Calu3 (cell line): ENCODE results near the gene NTM. TPM values are rescaled to one million over a fixed set of nuclear protein-coding genes. Genes with fewer than 3 reads are reported as not detected.

Source experiments
- BruUV-seq: library from RNA; stranded (reverse); fragments of 400-500 nt; replicated peaks from 2 replicates; lab custom pipeline; 2021; lab: Mats Ljungman, UMichigan
- CTCF ChIA-PET: fragments of 300-600 bp; sonication (Branson Sonifier 250); formaldehyde crosslinking; loops from one replicate; lab custom pipeline; 2022; ENCODE audit warnings: antibody characterized with exemption; lab: Charles Lee
- DNase-seq: peaks from one replicate; pipeline ENCODE4 v3.0.0; 2022
- H3K27ac Mint-ChIP-seq: one replicate; pipeline ENCODE4 v1.8.0; 2022; ENCODE audit warnings: mixed read lengths; ENCODE audit not compliant: unreplicated experiment
- H3K27me3 Mint-ChIP-seq: one replicate; pipeline ENCODE4 v1.8.0; 2022; ENCODE audit warnings: mixed read lengths; ENCODE audit not compliant: unreplicated experiment
- H3K36me3 Mint-ChIP-seq: one replicate; pipeline ENCODE4 v1.8.0; 2022; ENCODE audit warnings: mild to moderate bottlenecking, moderate library complexity, mixed read lengths; ENCODE audit not compliant: insufficient read depth, unreplicated experiment
- H3K4me1 Mint-ChIP-seq: one replicate; pipeline ENCODE4 v1.8.0; 2022; ENCODE audit warnings: mild to moderate bottlenecking, low read depth, mixed read lengths; ENCODE audit not compliant: unreplicated experiment
- H3K4me3 Mint-ChIP-seq: one replicate; pipeline ENCODE4 v1.8.0; 2022; ENCODE audit warnings: mild to moderate bottlenecking, low read depth, moderate library complexity, mixed read lengths; ENCODE audit not compliant: unreplicated experiment
- H3K9me3 Mint-ChIP-seq: one replicate; pipeline ENCODE4 v1.8.0; 2022; ENCODE audit warnings: low read depth, mixed read lengths; ENCODE audit not compliant: unreplicated experiment
- CTCF ChIP-seq: fragments of 200-600 bp; IDR thresholded peaks from one replicate; pipeline ENCODE4 v1.8.0; 2022; ENCODE audit warnings: antibody characterized with exemption; ENCODE audit not compliant: unreplicated experiment
- intact Hi-C: fragments of 100-400 bp; cut with micrococcal nuclease; formaldehyde crosslinking; loops from one replicate; pipeline ENCODE4 v1.10.0; 2022; ENCODE audit not compliant: unreplicated experiment
- total RNA-seq: library from RNA; stranded (reverse); gene quantifications from 2 replicates; pipeline ENCODE4 v1.2.3, GENCODE V29; 2022

Gene NTM
- total RNA-seq, 1 experiment from 2014 or later = not detected

- no TSS peak for BruUV-seq
- TF ChIP-seq CTCF = no peak
- intact Hi-C loops = no loop called here
- DNase-seq = no peak
- peaks cover 15% of the 10 kb centered on the region for H3K9me3 Mint-ChIP-seq
- no peak overlapping the region for H3K27ac Mint-ChIP-seq
- CTCF ChIA-PET = no interaction called here
- H3K4me1 Mint-ChIP-seq = no peaks in the 10 kb centered on the region
- no peak overlapping the region for H3K4me3 Mint-ChIP-seq
- no peaks in the 10 kb centered on the region for H3K27me3 Mint-ChIP-seq
- H3K36me3 Mint-ChIP-seq = no peaks in the 10 kb centered on the region
Measured at GRCh38 chr11:131776211-131776610, 405.8 kb downstream of the NTM start.

- DNase-seq = no peak
- no peak overlapping the region for H3K27ac Mint-ChIP-seq
- BruUV-seq = no TSS peak
- CTCF ChIA-PET = no interaction called here
- intact Hi-C loops = no loop called here
- TF ChIP-seq CTCF = no peak
- peaks cover 14% of the 10 kb centered on the region for H3K9me3 Mint-ChIP-seq
- H3K27me3 Mint-ChIP-seq = no peaks in the 10 kb centered on the region
- H3K4me1 Mint-ChIP-seq = no peaks in the 10 kb centered on the region
- no peaks in the 10 kb centered on the region for H3K36me3 Mint-ChIP-seq
- H3K4me3 Mint-ChIP-seq = no peak overlapping the region
Measured at GRCh38 chr11:131785801-131786200, 415.4 kb downstream of the NTM start.

GRCh38 chr11:131787119-131787518 is 416.7 kb downstream of the NTM start:
- CTCF ChIA-PET = no interaction called here
- intact Hi-C loops = no loop called here
- Mint-ChIP-seq H3K4me1 (no peaks in the 10 kb centered on the region), H3K4me3 (no peak overlapping the region), H3K36me3 (no peaks in the 10 kb centered on the region), H3K27ac (no peak overlapping the region), H3K27me3 (no peaks in the 10 kb centered on the region), H3K9me3 (peaks cover 10% of the 10 kb centered on the region)
- TF ChIP-seq CTCF = no peak
- no TSS peak for BruUV-seq
- no peak for DNase-seq

GRCh38 chr11:131790586-131790985 is 420.2 kb downstream of the NTM start:
- Mint-ChIP-seq H3K36me3 (no peaks in the 10 kb centered on the region), H3K9me3 (peaks cover 8% of the 10 kb centered on the region), H3K27ac (no peak overlapping the region), H3K27me3 (no peaks in the 10 kb centered on the region), H3K4me3 (no peak overlapping the region), H3K4me1 (no peaks in the 10 kb centered on the region)
- no peak for TF ChIP-seq CTCF
- CTCF ChIA-PET = no interaction called here
- no peak for DNase-seq
- intact Hi-C loops = no loop called here
- BruUV-seq = no TSS peak
